H1 (cell line): ENCODE measurements around the gene AGRN. TPM values are rescaled to one million over a fixed set of nuclear protein-coding genes. Genes with fewer than 3 reads are reported as not detected.

Experiments used
- CTCF ChIA-PET: fragments of 300-600 bp; sonication (Branson Sonifier 250); formaldehyde crosslinking; loops from one replicate; lab custom pipeline; 2021; ENCODE audit not compliant: partially characterized antibody; lab: Charles Lee
- POLR2A ChIA-PET: fragments of 300-600 bp; sonication (Branson Sonifier 250); formaldehyde crosslinking; loops from one replicate; lab custom pipeline; 2021; ENCODE audit warnings: inconsistent platforms; ENCODE audit not compliant: partially characterized antibody; lab: Charles Lee
- DNase-seq, 2 experiments: peaks; one replicate each; pipeline versions ENCODE4 v3.0.0 to v3.0.0-alpha.2; 2010 to 2022; ENCODE audit warnings: low spot score in 2 of 2, low read depth in 1 of 2, mixed read lengths in 1 of 2
- FAIRE-seq: peaks from 2 replicates; lab custom pipeline; 2011; peaks lifted over from hg19 to GRCh38; lab: Jason Lieb, UNC
- H2AFZ ChIP-seq: 2 replicates; pipeline ENCODE4 v1.8.1; 2012; ENCODE audit warnings: low read length, inconsistent platforms
- H2AK5ac ChIP-seq: 2 replicates; pipeline ENCODE4 v1.6.1; 2013; ENCODE audit warnings: low read depth, low read length
- H2BK120ac ChIP-seq: replicated peaks from 2 replicates; pipeline ENCODE3; 2013; ENCODE audit warnings: low read depth, low read length, inconsistent platforms
- H2BK12ac ChIP-seq: 2 replicates; pipeline ENCODE4 v1.6.1; 2013; ENCODE audit warnings: low read depth, low read length
- H2BK15ac ChIP-seq: 2 replicates; pipeline ENCODE4 v1.6.1; 2013; ENCODE audit warnings: low read length
- H2BK20ac ChIP-seq: 2 replicates; pipeline ENCODE4 v1.6.1; 2013; ENCODE audit warnings: low read length
- H2BK5ac ChIP-seq: 2 replicates; pipeline ENCODE4 v1.6.1; 2013; ENCODE audit warnings: low read depth, low read length
- H3K14ac ChIP-seq: 2 replicates; pipeline ENCODE4 v1.6.1; 2013; ENCODE audit warnings: inconsistent platforms; ENCODE audit not compliant: insufficient read length
- H3K18ac ChIP-seq: 2 replicates; pipeline ENCODE4 v1.6.1; 2013; ENCODE audit warnings: low read length; ENCODE audit errors: extremely low read depth
- H3K23ac ChIP-seq: 2 replicates; pipeline ENCODE4 v1.6.1; 2013; ENCODE audit warnings: inconsistent platforms; ENCODE audit not compliant: insufficient read length
- H3K23me2 ChIP-seq: 2 replicates; pipeline ENCODE4 v1.6.1; 2013; ENCODE audit warnings: low read depth, low read length
- H3K27ac ChIP-seq: 2 replicates; pipeline ENCODE4 v1.6.1; 2011; ENCODE audit warnings: low read depth, low read length, inconsistent platforms
- H3K27me3 ChIP-seq, 4 experiments: replicated peaks in 1 of 4; 1 replicate in 1 of 4; 2 replicates in 3 of 4; pipeline versions ENCODE4 v1.6.1 to v1.8.1; 2011 to 2013; ENCODE audit warnings: low read length in 3 of 4, mild to moderate bottlenecking in 3 of 4, inconsistent platforms in 2 of 4, mixed read lengths in 2 of 4, moderate library complexity in 1 of 4; ENCODE audit not compliant: control insufficient read depth in 3 of 4, insufficient read depth in 3 of 4; ENCODE audit errors: extremely low read depth in 1 of 4
- H3K36me3 ChIP-seq, 4 experiments: 2 replicates each; pipeline versions ENCODE4 v1.6.1 to v1.8.1; 2011 to 2013; ENCODE audit warnings: mild to moderate bottlenecking in 4 of 4, low read length in 3 of 4, moderate library complexity in 2 of 4, control low read depth in 1 of 4, inconsistent platforms in 1 of 4; ENCODE audit not compliant: insufficient read depth in 4 of 4, control insufficient read depth in 2 of 4
- H3K4ac ChIP-seq: replicated peaks from 2 replicates; pipeline ENCODE3; 2013; ENCODE audit warnings: low read length, low read depth, mixed read lengths, inconsistent platforms; ENCODE audit not compliant: insufficient read length
- H3K4me1 ChIP-seq, 4 experiments: replicated peaks in 1 of 4; 1 replicate in 1 of 4; 2 replicates in 3 of 4; pipeline versions ENCODE4 v1.6.1 to v1.8.1; 2011 to 2013; ENCODE audit warnings: low read length in 3 of 4, inconsistent platforms in 2 of 4, mixed read lengths in 1 of 4; ENCODE audit not compliant: insufficient read depth in 4 of 4, control insufficient read depth in 3 of 4
- H3K4me2 ChIP-seq, 2 experiments: 2 replicates each; pipeline versions ENCODE4 v1.6.1 to v1.8.1; 2011 to 2013; ENCODE audit warnings: low read depth in 2 of 2, low read length in 2 of 2, control low read depth in 1 of 2, inconsistent platforms in 1 of 2, mild to moderate bottlenecking in 1 of 2; ENCODE audit not compliant: insufficient read depth in 1 of 2
- H3K4me3 ChIP-seq, 4 experiments: fragments of 200-600, 300-600 bp in 1 of 4; sonication (generic), shearing (Covaris generic), sonication (Bioruptor Twin) in 1 of 4; 2 replicates each; pipeline versions ENCODE4 v1.5.1 to v1.8.1; 2011 to 2016; ENCODE audit warnings: low read length in 4 of 4, low read depth in 3 of 4, control low read depth in 2 of 4, inconsistent platforms in 2 of 4, mild to moderate bottlenecking in 2 of 4, mixed read lengths in 1 of 4, moderate library complexity in 1 of 4; ENCODE audit not compliant: insufficient read depth in 2 of 4; ENCODE audit errors: extremely low read depth in 1 of 4
- H3K56ac ChIP-seq: replicated peaks from 2 replicates; pipeline ENCODE3; 2013; ENCODE audit warnings: low read depth, mild to moderate bottlenecking, mixed read lengths, low read length, inconsistent platforms; ENCODE audit not compliant: insufficient read length
- H3K79me1 ChIP-seq: 2 replicates; pipeline ENCODE4 v1.6.1; 2013; ENCODE audit warnings: low read depth, low read length, control low read depth
- H3K79me2 ChIP-seq, 2 experiments: 2 replicates each; pipeline versions ENCODE4 v1.6.1 to v1.8.1; 2012 to 2013; ENCODE audit warnings: low read length in 2 of 2, mild to moderate bottlenecking in 2 of 2, inconsistent platforms in 1 of 2; ENCODE audit not compliant: insufficient read depth in 2 of 2, control insufficient read depth in 1 of 2
- H3K9ac ChIP-seq, 4 experiments: replicated peaks in 1 of 4; 1 replicate in 1 of 4; 2 replicates in 3 of 4; pipeline versions ENCODE4 v1.6.1 to v1.8.1; 2011 to 2013; ENCODE audit warnings: low read depth in 3 of 4, low read length in 3 of 4, control low read depth in 2 of 4, mild to moderate bottlenecking in 2 of 4, moderate library complexity in 2 of 4, inconsistent platforms in 1 of 4; ENCODE audit errors: extremely low read depth in 1 of 4
- H3K9me3 ChIP-seq, 2 experiments: 2 replicates each; pipeline versions ENCODE4 v1.6.1 to v1.8.1; 2012 to 2013; ENCODE audit warnings: mild to moderate bottlenecking in 2 of 2, moderate library complexity in 2 of 2, control low read depth in 1 of 2, inconsistent platforms in 1 of 2, low read depth in 1 of 2, low read length in 1 of 2, mixed read lengths in 1 of 2; ENCODE audit not compliant: insufficient read depth in 2 of 2
- H4K20me1 ChIP-seq, 2 experiments: replicated peaks in 1 of 2; 2 replicates each; pipeline versions ENCODE3 to v1.8.1; 2011 to 2013; ENCODE audit warnings: inconsistent platforms in 2 of 2, low read length in 2 of 2, mild to moderate bottlenecking in 1 of 2; ENCODE audit not compliant: insufficient read depth in 2 of 2, control insufficient read depth in 1 of 2
- H4K5ac ChIP-seq: 2 replicates; pipeline ENCODE4 v1.6.1; 2013; ENCODE audit warnings: low read length, low read depth, mixed read lengths, inconsistent platforms; ENCODE audit not compliant: insufficient read length
- H4K8ac ChIP-seq: 2 replicates; pipeline ENCODE4 v1.8.0; 2013; ENCODE audit warnings: mild to moderate bottlenecking, moderate library complexity, low read length, inconsistent platforms; ENCODE audit not compliant: insufficient read depth; ENCODE audit errors: extremely low read depth
- H4K91ac ChIP-seq: replicated peaks from 2 replicates; pipeline ENCODE3; 2013; ENCODE audit warnings: low read length, mixed read lengths, inconsistent platforms; ENCODE audit not compliant: insufficient read length
- CHD1 ChIP-seq: IDR thresholded peaks from 2 replicates; pipeline ENCODE4 v1.6.1; 2012; ENCODE audit warnings: low read depth, low read length, improper control_type of control experiment
- CTBP2 ChIP-seq: IDR thresholded peaks from 2 replicates; pipeline ENCODE4 v1.7.0; 2011; ENCODE audit warnings: borderline replicate concordance, mild to moderate bottlenecking, moderate library complexity, mixed read lengths, low read length; ENCODE audit not compliant: insufficient read depth, insufficient read length
- EZH2 ChIP-seq: fragments of 200-600 bp; sonication (generic); IDR thresholded peaks from 2 replicates; pipeline ENCODE4 v1.7.1; 2012; ENCODE audit warnings: low read depth, mild to moderate bottlenecking, moderate library complexity, low read length, inconsistent platforms; ENCODE audit not compliant: severe bottlenecking
- JUN ChIP-seq: IDR thresholded peaks from 2 replicates; pipeline ENCODE4 v1.6.1; 2011; ENCODE audit warnings: low read depth, mild to moderate bottlenecking, improper control_type of control experiment, low read length
- NRF1 ChIP-seq: IDR thresholded peaks from 2 replicates; pipeline ENCODE4 v1.6.1; 2011; ENCODE audit warnings: mild to moderate bottlenecking, low read depth, low read length, improper control_type of control experiment
- POLR2A ChIP-seq, 2 experiments: IDR thresholded peaks; 1 replicate in 1 of 2; 2 replicates in 1 of 2; pipeline ENCODE4 v1.6.1; 2011; ENCODE audit warnings: low read depth in 2 of 2, low read length in 2 of 2, mild to moderate bottlenecking in 2 of 2; ENCODE audit errors: control extremely low read depth in 1 of 2
- POU5F1 ChIP-seq: IDR thresholded peaks from 2 replicates; pipeline ENCODE4 v1.6.1; 2011; ENCODE audit warnings: low read depth, mild to moderate bottlenecking, low read length, moderate library complexity
- RBBP5 ChIP-seq: IDR thresholded peaks from 2 replicates; pipeline ENCODE4 v1.7.1; 2012; ENCODE audit warnings: low read depth, mild to moderate bottlenecking, inconsistent platforms, low read length, moderate library complexity, borderline replicate concordance
- SP4 ChIP-seq: IDR thresholded peaks from 2 replicates; pipeline ENCODE4 v1.6.1; 2012; ENCODE audit warnings: low read length, inconsistent platforms
- WGBS, 2 experiments: shearing (Covaris generic) in 1 of 2; methylation state at CpG; one replicate each; pipeline versions ENCODE4 v1.1.6 to v1.1.7; 2013 to 2015; ENCODE audit warnings: low lambda C conversion rate in 2 of 2, mixed read lengths in 2 of 2, inconsistent platforms in 1 of 2, low coverage in 1 of 2, missing lambda C conversion rate in 1 of 2; ENCODE audit not compliant: insufficient replicate concordance in 2 of 2, insufficient coverage in 1 of 2, insufficient read length in 1 of 2; ENCODE audit errors: extremely low coverage in 1 of 2, missing lambda C conversion rate in 1 of 2; 5-methylcytosine and 5-hydroxymethylcytosine counted together
- polyA plus RNA-seq, 7 experiments: library from polyadenylated mRNA; depleted of rRNA in 3 of 7; stranded (reverse) in 5 of 7; unstranded in 2 of 7; fragments of >200 nt in 5 of 7; fragments of 200-250 nt in 2 of 7; gene quantifications; 1 replicate in 5 of 7; 2 replicates in 1 of 7; 4 replicates in 1 of 7; pipeline versions ENCODE4 v1.2.1 to v1.2.3, GENCODE V29; 2011 to 2013; ENCODE audit warnings: missing spikeins in 2 of 7, mixed read lengths in 2 of 7
- total RNA-seq: library from RNA; stranded (reverse); fragmentation: NEBNext Ultra II Directional; extraction: Animal tissue kit (Norgen Biotek cat#: 25700); gene quantifications from 2 replicates; pipeline ENCODE4 v1.2.1, GENCODE V29; 2021
- TF ChIP-seq, protein P1 (sequence below), 3 experiments: IDR thresholded peaks; 1 replicate in 2 of 3; 2 replicates in 1 of 3; pipeline versions ENCODE4 v1.5.1 to v1.6.1; 2011; ENCODE audit warnings: low read length in 3 of 3, mild to moderate bottlenecking in 3 of 3, inconsistent platforms in 2 of 3, low read depth in 1 of 3, moderate library complexity in 1 of 3; ENCODE audit not compliant: insufficient read depth in 1 of 3; ENCODE audit errors: control extremely low read depth in 1 of 3

AGRN gene
- total and polyA plus RNA-seq, 2 of the 8 experiments (the other 6 are each of a cell fraction or from before 2014, with no cell fraction given) = 52.3 to 155 TPM

DNA sequence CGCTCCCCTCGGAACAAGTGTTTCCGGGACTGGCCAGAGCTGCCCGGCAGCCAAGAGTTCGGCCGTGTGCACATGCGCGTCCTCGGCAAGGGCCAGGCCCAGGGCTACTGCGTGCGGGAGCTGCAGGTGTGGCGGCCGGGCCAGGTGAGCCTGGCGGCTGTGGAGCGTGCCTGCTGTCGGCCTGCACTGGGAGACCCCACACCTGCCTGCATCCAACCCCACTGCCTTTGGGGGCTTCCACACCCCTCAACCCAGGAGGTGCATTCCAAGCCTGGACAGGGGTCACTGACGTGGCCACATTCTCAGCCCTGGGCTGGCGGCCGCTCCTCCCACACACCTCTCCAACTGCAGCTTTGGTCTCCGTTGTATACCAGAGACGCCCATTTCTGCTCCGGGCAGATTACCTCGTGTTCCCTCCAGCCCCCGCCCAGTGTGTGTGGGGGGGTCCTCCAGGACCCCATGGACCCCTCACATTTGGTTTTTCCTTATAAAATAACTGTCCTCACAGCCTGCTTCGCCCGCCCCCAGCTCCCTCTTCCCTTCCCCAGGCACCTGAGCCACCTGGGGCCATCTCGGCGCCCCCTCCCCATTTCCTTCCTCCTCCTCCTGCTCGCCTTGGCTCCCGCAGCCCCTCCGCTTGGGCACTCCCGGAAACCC lies 48.1 kb downstream of the AGRN start:
- H4K8ac ChIP-seq = peak overlapping the region; percentile 57
- no peak overlapping the region for H2AFZ ChIP-seq
- no peak overlapping the region for H2BK120ac ChIP-seq
- no peak overlapping the region for H2BK5ac ChIP-seq
- ChIA-PET CTCF (interaction anchor here (1.1 to 1.6 kb wide), 2 partner anchors 34 to 86 kb away, joined by 3 to 5 read pairs; partner anchors contain the start of gene PERM1), POLR2A (interaction anchor here (0.9 to 1.5 kb wide), 5 partner anchors 11 to 65 kb away, joined by 3 to 5 read pairs (median 3); no protein-coding TSS in a partner anchor)
- peaks cover 0 to 11% (median 7%) of the 10 kb centered on the region in 4 experiments; a peak in 5 of 7 replicates for H3K4me1 ChIP-seq
- peaks cover 1 to 21% (median 14%) of the 10 kb centered on the region in 4 experiments; a peak in 6 of 7 replicates for H3K27me3 ChIP-seq
- DNase-seq = no peak
- no peak overlapping the region for H2AK5ac ChIP-seq
- no peak overlapping the region for H3K18ac ChIP-seq
- no peak overlapping the region for H3K9ac ChIP-seq
- no peaks in the 10 kb centered on the region for H3K36me3 ChIP-seq
- FAIRE-seq = no peak
- H3K27ac ChIP-seq = no peak overlapping the region
- no peak overlapping the region for H3K4ac ChIP-seq
- no peaks in the 10 kb centered on the region for H3K79me2 ChIP-seq
- H4K5ac ChIP-seq = no peak overlapping the region
- H2BK15ac ChIP-seq = no peak overlapping the region; the same call in 1 of the 2 replicates
- peaks cover 0 to 14% of the 10 kb centered on the region in 2 experiments for H4K20me1 ChIP-seq
- H3K4me3 ChIP-seq = peak overlapping the region; percentile 23 to 83 (median 54)
- H2BK20ac ChIP-seq = no peak overlapping the region
- H3K23me2 ChIP-seq = peaks cover 7% of the 10 kb centered on the region; the same call in 1 of the 2 replicates
- no peaks in the 10 kb centered on the region for H3K9me3 ChIP-seq
- H3K4me2 ChIP-seq = peak overlapping the region; percentile 42 to 85
- H2BK12ac ChIP-seq = peak overlapping the region; percentile 60; the same call in 1 of the 2 replicates
- H3K23ac ChIP-seq = no peak overlapping the region
- no peaks in the 10 kb centered on the region for H3K79me1 ChIP-seq
- 67% methylated on average over 22 of the region's 32 CpGs; no CpG with 5 or more reads in 1 of the 2 experiments for WGBS, 2 experiments
- H4K91ac ChIP-seq = no peak overlapping the region
- H3K56ac ChIP-seq = no peak overlapping the region
- no peak overlapping the region for H3K14ac ChIP-seq
- TF ChIP-seq EZH2 (no peak), CTBP2 (no peak), NRF1 (no peak), SP4 (no peak), RBBP5 (no peak), POU5F1 (no peak), POLR2A (IDR thresholded peaks at IDR 0.05; ENCODE audit: control extremely low read depth in 1 of 2, low read depth in 2 of 2, low read length in 2 of 2) (no peak), CHD1 (no peak), JUN (no peak)
- TF ChIP-seq, protein P1, sequence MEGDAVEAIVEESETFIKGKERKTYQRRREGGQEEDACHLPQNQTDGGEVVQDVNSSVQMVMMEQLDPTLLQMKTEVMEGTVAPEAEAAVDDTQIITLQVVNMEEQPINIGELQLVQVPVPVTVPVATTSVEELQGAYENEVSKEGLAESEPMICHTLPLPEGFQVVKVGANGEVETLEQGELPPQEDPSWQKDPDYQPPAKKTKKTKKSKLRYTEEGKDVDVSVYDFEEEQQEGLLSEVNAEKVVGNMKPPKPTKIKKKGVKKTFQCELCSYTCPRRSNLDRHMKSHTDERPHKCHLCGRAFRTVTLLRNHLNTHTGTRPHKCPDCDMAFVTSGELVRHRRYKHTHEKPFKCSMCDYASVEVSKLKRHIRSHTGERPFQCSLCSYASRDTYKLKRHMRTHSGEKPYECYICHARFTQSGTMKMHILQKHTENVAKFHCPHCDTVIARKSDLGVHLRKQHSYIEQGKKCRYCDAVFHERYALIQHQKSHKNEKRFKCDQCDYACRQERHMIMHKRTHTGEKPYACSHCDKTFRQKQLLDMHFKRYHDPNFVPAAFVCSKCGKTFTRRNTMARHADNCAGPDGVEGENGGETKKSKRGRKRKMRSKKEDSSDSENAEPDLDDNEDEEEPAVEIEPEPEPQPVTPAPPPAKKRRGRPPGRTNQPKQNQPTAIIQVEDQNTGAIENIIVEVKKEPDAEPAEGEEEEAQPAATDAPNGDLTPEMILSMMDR (IDR thresholded peaks at IDR 0.05; ENCODE audit: control extremely low read depth in 1 of 3, insufficient read depth in 1 of 3, low read depth in 1 of 3, low read length in 3 of 3) = no peak
